GM21529 (cell line): ENCODE results near the gene PSG5.
"Not testable (repeated sequence)": the region's sequence is repeated elsewhere in the genome, so short reads cannot be mapped to it uniquely, and the experiment has no call there.

Experiments
- ATAC-seq: cut with Tn5 transposase; IDR thresholded peaks from one replicate; pipeline ENCODE4 v1.9.1; 2021; ENCODE audit not compliant: unreplicated experiment

The PSG5 gene

GRCh38 chr19:43188092-43188491 is 1.8 kb upstream of the PSG5 start:
- not testable (repeated sequence) for ATAC-seq

GRCh38 chr19:43181869-43182771 is 4.2 kb downstream of the PSG5 start:
- ATAC-seq = not testable (repeated sequence)

GRCh38 chr19:43179569-43180147 is 6.7 kb downstream of the PSG5 start:
- not testable (repeated sequence) for ATAC-seq

GRCh38 chr19:43178577-43178976 is 7.8 kb downstream of the PSG5 start:
- not testable (repeated sequence) for ATAC-seq

- not testable (repeated sequence) for ATAC-seq
Observed at GRCh38 chr19:43165906-43166305, 20.4 kb downstream of the PSG5 start.

- not testable (repeated sequence) for ATAC-seq
Observed at GRCh38 chr19:43163135-43163534, 23.2 kb downstream of the PSG5 start.

- ATAC-seq = not testable (repeated sequence)
Observed at GRCh38 chr19:43162261-43162660, 24.1 kb downstream of the PSG5 start.

- ATAC-seq = no peak
Observed at GRCh38 chr19:43152214-43152613, 34.1 kb downstream of the PSG5 start.

- not testable (repeated sequence) for ATAC-seq
Observed at GRCh38 chr19:43149788-43150187, 36.5 kb downstream of the PSG5 start.

- no peak for ATAC-seq
Observed at GRCh38 chr19:43148233-43148632, 38.1 kb downstream of the PSG5 start.

GRCh38 chr19:43141763-43142162 is 44.6 kb downstream of the PSG5 start:
- not testable (repeated sequence) for ATAC-seq

GRCh38 chr19:43132696-43133095 is 53.6 kb downstream of the PSG5 start:
- ATAC-seq = no peak

GRCh38 chr19:43131281-43131842 is 55.0 kb downstream of the PSG5 start:
- ATAC-seq = not testable (repeated sequence)

- not testable (repeated sequence) for ATAC-seq
Observed at GRCh38 chr19:43129197-43129596, 57.1 kb downstream of the PSG5 start.

GRCh38 chr19:43127336-43127735 is 59.0 kb downstream of the PSG5 start:
- not testable (repeated sequence) for ATAC-seq

- no peak for ATAC-seq
Observed at GRCh38 chr19:43126720-43127119, 59.6 kb downstream of the PSG5 start.

GRCh38 chr19:43124360-43124759 is 62.0 kb downstream of the PSG5 start:
- no peak for ATAC-seq

- ATAC-seq = not testable (repeated sequence)
Observed at GRCh38 chr19:43120433-43121026, 65.8 kb downstream of the PSG5 start.

GRCh38 chr19:43119526-43119925 is 66.8 kb downstream of the PSG5 start:
- ATAC-seq = not testable (repeated sequence)
